Activated T-cell treated with anti-CD3 and anti-CD28 coated beads, Interleukin-2, amount 50 U/mL, for 24 hours (primary cell): ENCODE measurements around the gene COX10.

Source experiments
- DNase-seq: peaks from one replicate; pipeline ENCODE4 v3.0.0-alpha.2; 2020
- H3K27ac Mint-ChIP-seq: 2 replicates; pipeline ENCODE4 v1.8.0; 2020; ENCODE audit warnings: mild to moderate bottlenecking, mixed read lengths
- H3K27me3 Mint-ChIP-seq: 2 replicates; pipeline ENCODE4 v1.8.0; 2020; ENCODE audit warnings: mixed read lengths
- H3K36me3 Mint-ChIP-seq: 2 replicates; pipeline ENCODE4 v1.8.0; 2020; ENCODE audit warnings: low read depth, mixed read lengths
- H3K4me1 Mint-ChIP-seq: 2 replicates; pipeline ENCODE4 v1.8.0; 2020; ENCODE audit warnings: low read depth, mixed read lengths
- H3K4me3 Mint-ChIP-seq: 2 replicates; pipeline ENCODE4 v1.8.0; 2020; ENCODE audit warnings: mild to moderate bottlenecking, moderate library complexity, mixed read lengths
- H3K9me3 Mint-ChIP-seq: 2 replicates; pipeline ENCODE4 v1.8.0; 2020; ENCODE audit warnings: mixed read lengths

The COX10 gene

DNA sequence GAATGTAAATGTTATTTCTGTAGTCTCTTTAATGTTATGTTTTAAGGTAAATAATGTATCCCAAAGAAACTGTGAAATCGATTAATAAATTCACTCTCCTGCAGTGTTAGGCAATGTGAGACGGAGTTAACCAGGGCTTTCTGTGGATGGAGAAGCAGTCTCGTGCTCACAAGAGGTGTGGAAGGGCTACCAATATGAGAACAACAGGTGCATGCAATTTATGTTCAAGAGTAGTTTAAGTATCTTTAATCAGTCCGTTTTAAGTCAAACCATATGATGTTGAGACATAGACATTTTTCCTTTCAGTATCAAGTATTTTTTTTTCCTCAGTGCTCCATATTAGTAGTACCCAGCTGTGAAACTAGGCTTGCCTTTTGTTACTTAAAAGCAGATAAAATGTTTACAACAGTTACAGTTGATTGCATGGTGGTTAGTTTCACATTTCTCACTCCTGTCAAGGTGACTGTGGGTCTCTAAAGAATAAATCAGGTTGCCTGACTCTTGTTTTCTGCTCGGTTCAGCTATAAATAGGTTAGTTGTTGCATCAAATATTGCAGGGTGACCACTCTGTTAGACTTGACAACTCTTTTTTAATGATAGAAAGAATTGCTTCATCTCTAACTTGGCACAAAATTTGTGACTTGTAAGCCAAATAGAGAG, 54.4 kb downstream of the COX10 start:
- H3K36me3 Mint-ChIP-seq, result peaks cover 36% of the 10 kb centered on the region
- no peak for DNase-seq
- no peak overlapping the region for H3K27ac Mint-ChIP-seq
- no peaks in the 10 kb centered on the region for H3K27me3 Mint-ChIP-seq
- peaks cover 14% of the 10 kb centered on the region for H3K9me3 Mint-ChIP-seq
- H3K4me3 Mint-ChIP-seq, result no peak overlapping the region
- peaks cover 66% of the 10 kb centered on the region for H3K4me1 Mint-ChIP-seq

DNA sequence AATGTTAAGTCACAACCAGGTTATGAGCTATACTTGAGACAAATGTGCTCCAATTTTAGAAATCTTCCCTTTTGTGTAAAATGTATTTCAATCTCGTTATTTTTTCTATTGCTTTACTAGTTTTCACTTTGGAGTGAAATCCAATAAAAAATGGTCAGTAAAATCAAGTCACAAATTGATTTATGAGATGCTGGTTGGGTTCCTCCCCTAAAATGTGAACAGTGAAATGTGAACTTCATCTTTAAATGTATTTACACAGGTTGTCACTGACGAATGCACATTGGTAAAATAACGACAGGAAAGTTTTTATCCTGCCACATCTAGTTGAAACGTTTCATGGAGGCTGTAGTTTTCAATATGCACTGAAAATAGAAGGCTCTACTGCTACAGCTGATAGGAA, 55.5 kb downstream of the COX10 start:
- DNase-seq, result no peak
- no peak overlapping the region for H3K27ac Mint-ChIP-seq
- peaks cover 58% of the 10 kb centered on the region for H3K4me1 Mint-ChIP-seq
- no peaks in the 10 kb centered on the region for H3K27me3 Mint-ChIP-seq
- H3K36me3 Mint-ChIP-seq, result peaks cover 26% of the 10 kb centered on the region
- no peak overlapping the region for H3K4me3 Mint-ChIP-seq
- peaks cover 11% of the 10 kb centered on the region for H3K9me3 Mint-ChIP-seq

DNA sequence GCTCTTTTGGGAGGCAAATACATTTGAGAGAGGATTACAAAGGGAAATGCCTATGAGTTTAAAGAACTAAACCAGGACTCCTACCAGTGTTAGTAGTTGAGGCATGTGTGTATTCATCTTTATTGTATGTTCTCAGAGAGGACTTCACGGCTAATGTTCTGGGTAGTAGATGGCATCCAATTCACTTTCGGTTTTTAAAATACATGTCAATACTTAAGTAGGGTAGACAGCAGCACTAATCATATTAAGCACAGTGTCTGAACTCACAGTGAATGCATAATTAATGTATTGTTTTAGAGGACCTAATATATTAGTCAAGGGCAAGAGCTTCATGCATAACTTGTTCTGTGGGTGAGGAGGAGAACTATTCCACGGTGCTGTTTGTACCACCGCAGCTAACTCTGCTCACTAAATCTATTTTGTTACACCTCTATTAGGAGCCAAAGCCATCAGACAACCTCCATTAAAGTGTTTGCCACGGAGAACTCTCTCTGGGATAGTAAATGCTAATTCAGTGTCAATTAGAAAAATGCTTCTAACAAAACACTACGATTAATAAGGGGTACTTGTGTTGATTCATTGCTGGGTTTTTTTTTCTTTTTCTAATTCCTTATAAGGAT, 56.3 kb downstream of the COX10 start:
- no peak overlapping the region for H3K4me3 Mint-ChIP-seq
- H3K27ac Mint-ChIP-seq, result no peak overlapping the region
- H3K27me3 Mint-ChIP-seq, result no peaks in the 10 kb centered on the region
- DNase-seq, result no peak
- peaks cover 51% of the 10 kb centered on the region for H3K4me1 Mint-ChIP-seq
- H3K9me3 Mint-ChIP-seq, result peaks cover 4% of the 10 kb centered on the region
- peaks cover 19% of the 10 kb centered on the region for H3K36me3 Mint-ChIP-seq

DNA sequence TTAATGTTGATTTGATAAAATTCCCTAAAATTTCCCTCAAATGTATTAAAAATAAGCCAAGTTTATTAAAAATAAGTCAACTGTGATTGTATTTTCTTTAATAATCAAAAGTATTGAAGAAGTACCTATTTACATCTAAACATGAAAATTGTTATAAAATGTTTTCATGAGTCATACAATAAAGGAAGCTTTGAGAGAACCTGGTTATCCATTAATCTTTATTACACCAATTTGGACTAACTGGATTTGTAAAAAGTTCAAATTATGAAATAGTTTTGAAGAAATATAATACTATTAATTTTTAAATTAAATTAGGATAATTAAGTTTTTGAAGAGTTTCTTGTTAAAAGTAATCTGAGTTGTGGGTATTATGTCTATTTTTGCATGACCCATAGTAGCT, 63.8 kb downstream of the COX10 start:
- no peak for DNase-seq
- Mint-ChIP-seq H3K27me3 (no peaks in the 10 kb centered on the region), H3K4me3 (no peak overlapping the region), H3K4me1 (peaks cover 23% of the 10 kb centered on the region), H3K9me3 (no peaks in the 10 kb centered on the region), H3K36me3 (no peaks in the 10 kb centered on the region), H3K27ac (no peak overlapping the region)

DNA sequence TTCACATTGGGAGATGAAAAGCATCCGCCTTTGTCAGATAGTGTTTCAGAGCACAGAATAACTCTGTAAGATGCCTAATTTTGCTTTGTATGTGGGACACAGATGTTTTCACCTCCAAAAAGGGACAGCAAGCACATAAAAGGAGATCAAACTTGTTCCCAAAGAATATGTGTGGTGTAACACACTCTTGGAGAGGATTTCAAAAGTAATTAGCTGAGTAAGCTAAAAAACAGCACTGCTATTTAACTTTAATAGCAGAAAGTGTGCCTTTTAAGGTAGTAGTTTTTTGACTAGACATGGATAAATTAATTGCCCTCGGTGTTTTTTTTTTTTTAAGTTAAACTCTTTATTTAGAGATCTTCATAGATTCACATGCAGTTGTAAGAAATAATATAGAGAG, 65.2 kb downstream of the COX10 start:
- Mint-ChIP-seq H3K27me3 (no peaks in the 10 kb centered on the region), H3K27ac (no peak overlapping the region), H3K36me3 (no peaks in the 10 kb centered on the region), H3K4me1 (peaks cover 23% of the 10 kb centered on the region), H3K9me3 (no peaks in the 10 kb centered on the region), H3K4me3 (no peak overlapping the region)
- no peak for DNase-seq

DNA sequence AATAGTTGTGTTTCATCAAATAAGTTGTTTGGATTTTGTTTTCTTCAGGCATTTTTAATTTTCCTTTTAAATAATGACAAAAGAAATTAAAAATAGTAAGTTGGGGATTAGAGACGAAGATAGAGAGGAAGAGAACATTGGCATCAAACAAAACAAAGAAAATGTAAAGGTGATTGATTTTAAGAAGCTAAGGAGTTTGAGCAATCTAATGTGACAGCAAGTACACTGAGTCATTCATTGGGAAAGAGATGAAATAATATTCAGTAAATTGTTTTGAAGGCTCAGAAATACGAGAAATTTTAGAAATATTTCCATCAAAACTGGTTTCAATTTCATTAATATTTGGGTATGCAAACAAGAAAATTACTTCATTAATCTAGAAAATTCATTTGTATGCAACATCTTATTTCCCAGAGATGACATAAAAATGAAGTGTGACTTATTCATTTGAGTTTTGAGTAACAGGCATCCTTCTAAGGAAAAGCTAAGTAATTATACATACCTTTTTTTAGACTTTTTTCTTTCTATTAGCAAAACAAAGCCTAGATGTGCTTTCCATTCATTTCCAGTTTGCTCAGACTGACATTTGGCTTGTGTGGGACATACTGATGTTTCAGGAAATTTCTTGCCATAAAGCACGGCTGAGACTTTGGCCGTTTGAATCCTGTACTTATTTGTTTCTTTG, 66.7 kb downstream of the COX10 start:
- Mint-ChIP-seq H3K27me3 (no peaks in the 10 kb centered on the region), H3K9me3 (no peaks in the 10 kb centered on the region), H3K4me1 (peaks cover 25% of the 10 kb centered on the region), H3K4me3 (no peak overlapping the region), H3K36me3 (no peaks in the 10 kb centered on the region), H3K27ac (peak overlapping the region; percentile 60)
- DNase-seq, result no peak

DNA sequence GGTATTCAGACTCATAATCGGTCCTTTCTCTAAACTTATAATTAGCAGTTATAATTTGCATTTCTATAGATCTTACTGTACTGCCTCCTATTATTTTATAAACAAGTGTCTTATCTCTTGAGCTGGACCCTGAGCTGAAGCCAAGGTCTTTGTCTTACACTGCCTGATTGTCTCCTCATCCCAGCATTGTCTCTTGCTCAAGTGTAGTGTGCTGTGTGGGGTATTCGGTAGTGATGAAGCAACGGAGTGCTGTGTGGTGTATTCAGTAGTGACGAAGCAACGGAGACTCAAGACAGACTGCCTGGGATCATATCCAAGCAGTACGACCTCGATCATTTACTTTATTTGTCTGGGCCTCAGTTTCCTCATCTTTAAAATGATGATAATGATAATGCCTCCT, 69.3 kb downstream of the COX10 start:
- H3K27ac Mint-ChIP-seq, result no peak overlapping the region
- H3K4me1 Mint-ChIP-seq, result peaks cover 30% of the 10 kb centered on the region
- no peak overlapping the region for H3K4me3 Mint-ChIP-seq
- H3K9me3 Mint-ChIP-seq, result no peaks in the 10 kb centered on the region
- H3K36me3 Mint-ChIP-seq, result no peaks in the 10 kb centered on the region
- no peaks in the 10 kb centered on the region for H3K27me3 Mint-ChIP-seq
- DNase-seq, result no peak

DNA sequence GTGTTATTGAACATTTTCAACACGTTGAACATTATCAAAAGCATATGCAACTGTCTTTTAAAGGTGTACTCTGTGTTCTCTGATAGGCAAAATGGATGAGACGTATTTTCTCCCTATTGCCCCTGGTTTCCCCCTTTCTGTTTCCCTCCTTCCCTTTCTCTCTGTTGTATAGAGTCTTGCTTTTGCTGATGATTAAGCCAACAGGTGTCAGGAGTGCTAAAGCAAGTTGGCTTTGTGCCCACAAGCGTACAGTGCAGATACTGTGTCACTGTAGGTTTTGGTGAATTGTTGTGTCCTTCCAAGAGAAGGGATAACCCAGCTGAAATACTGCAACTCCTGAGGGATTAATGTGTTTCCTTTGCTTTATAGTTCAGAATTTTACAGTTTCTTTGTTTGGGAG, 74.4 kb downstream of the COX10 start:
- DNase-seq, result no peak
- Mint-ChIP-seq H3K9me3 (peaks cover 6% of the 10 kb centered on the region), H3K4me1 (peaks cover 30% of the 10 kb centered on the region), H3K36me3 (peaks cover 10% of the 10 kb centered on the region), H3K4me3 (no peak overlapping the region), H3K27me3 (no peaks in the 10 kb centered on the region), H3K27ac (no peak overlapping the region)

DNA sequence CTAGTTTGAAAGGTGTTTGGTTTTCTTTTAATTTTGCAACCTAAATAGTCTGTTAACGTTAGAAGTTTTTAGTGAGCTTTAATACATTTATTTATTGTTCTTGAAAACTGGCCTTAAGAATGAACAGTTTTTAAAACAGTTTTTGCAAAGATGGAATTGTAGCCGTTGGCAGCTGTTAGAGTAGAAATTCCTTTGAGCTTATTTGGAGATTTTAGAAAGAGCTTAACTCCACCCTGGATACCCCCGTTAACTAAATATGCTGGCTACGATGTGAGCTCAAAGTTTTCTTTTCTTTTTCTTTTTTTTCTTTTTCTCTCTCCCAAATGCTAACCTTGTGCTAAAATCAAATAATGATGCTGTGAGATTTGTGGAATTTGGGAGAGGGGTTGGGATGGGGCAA, 75.2 kb downstream of the COX10 start:
- H3K36me3 Mint-ChIP-seq, result peaks cover 13% of the 10 kb centered on the region
- no peak for DNase-seq
- peaks cover 6% of the 10 kb centered on the region for H3K9me3 Mint-ChIP-seq
- no peak overlapping the region for H3K27ac Mint-ChIP-seq
- H3K27me3 Mint-ChIP-seq, result no peaks in the 10 kb centered on the region
- H3K4me1 Mint-ChIP-seq, result peaks cover 32% of the 10 kb centered on the region
- no peak overlapping the region for H3K4me3 Mint-ChIP-seq

DNA sequence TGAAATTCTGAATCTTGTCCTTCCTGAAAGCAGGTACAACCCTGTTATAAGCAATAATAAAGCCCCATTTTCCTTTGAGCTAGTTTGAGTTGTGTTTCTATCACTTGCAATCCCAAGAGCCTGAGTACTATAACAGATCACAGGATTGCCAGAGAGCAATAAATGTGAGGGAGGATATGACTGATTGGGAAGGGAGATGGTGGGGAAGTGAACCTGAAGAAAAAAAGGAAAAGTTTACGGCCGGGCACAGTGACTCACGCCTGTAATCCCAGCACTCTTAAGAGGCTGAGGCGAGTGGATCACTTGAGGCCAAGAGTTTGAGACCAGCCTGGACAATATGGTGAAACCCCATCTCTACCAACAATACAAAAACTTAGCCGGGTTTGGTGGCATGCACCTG, 80.4 kb downstream of the COX10 start:
- DNase-seq, result no peak
- H3K36me3 Mint-ChIP-seq, result peaks cover 37% of the 10 kb centered on the region
- H3K9me3 Mint-ChIP-seq, result peaks cover 6% of the 10 kb centered on the region
- H3K4me3 Mint-ChIP-seq, result no peak overlapping the region
- H3K4me1 Mint-ChIP-seq, result peaks cover 40% of the 10 kb centered on the region
- no peak overlapping the region for H3K27ac Mint-ChIP-seq
- no peaks in the 10 kb centered on the region for H3K27me3 Mint-ChIP-seq

DNA sequence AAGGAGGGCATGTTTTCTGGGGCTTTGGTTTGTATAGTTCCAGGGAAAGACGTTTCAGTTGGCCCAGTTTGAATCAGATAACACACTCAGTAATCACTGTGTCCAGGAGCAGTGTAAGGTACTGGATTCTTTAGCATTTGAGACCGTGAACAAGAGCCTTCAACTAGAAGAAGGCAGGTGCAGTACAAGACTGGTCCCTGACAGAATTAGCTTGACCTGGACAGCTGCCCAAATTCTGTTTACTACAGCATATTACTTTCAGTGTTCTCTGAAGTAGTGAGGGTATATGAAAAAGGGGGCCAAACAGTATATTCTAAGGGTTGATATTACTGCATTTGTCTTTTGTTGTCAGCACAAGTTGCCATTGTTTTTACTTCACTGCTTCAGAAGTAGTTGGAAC, 81.3 kb downstream of the COX10 start:
- Mint-ChIP-seq H3K4me1 (peaks cover 38% of the 10 kb centered on the region), H3K36me3 (peaks cover 37% of the 10 kb centered on the region), H3K27ac (no peak overlapping the region)

DNA sequence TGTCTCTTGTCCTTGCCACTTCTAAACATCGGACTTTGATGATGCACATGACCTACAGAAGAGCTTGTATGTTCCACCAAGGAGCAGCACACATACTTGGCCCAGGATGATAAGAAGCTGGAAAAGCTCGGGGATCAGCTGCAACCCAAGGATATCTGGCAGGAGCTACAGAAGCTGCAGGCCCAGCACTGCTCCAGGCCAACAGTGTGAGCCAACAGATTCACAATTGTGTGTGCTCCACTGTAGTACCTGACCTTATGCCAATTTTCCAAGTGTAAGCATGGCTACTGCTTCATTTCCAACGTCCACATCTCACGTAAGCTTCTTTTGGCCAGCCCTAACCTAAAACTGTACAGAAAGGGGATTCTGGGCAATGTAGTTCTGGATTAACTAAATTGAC, 83.4 kb downstream of the COX10 start:
- H3K4me1 Mint-ChIP-seq, result peaks cover 45% of the 10 kb centered on the region
- H3K27me3 Mint-ChIP-seq, result no peaks in the 10 kb centered on the region
- H3K4me3 Mint-ChIP-seq, result no peak overlapping the region
- no peaks in the 10 kb centered on the region for H3K9me3 Mint-ChIP-seq
- no peak for DNase-seq
- no peak overlapping the region for H3K27ac Mint-ChIP-seq
- H3K36me3 Mint-ChIP-seq, result peaks cover 42% of the 10 kb centered on the region

More for the DNA sequence above, 81.3 kb downstream of the COX10 start:
- H3K27me3 Mint-ChIP-seq, result no peaks in the 10 kb centered on the region
- no peak for DNase-seq
- H3K4me3 Mint-ChIP-seq, result no peak overlapping the region
- peaks cover 2% of the 10 kb centered on the region for H3K9me3 Mint-ChIP-seq

DNA sequence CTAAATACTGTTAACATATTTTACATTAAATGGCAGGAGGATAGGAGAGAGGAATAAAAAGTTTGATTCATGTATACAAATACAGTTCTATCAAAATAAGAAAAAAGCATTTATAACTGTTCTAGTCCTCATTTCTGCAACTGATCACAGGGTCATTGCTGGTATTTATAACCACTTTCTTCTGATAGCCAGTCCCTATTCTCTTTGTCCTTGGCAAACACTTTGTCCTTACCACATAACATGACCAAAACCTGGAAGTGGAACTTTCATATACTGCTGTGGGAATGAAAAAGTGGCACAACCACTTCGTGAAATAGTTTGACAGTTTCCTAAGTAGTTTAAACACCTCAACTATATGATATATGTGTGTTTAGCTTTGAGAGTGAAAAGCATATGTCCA, 84.1 kb downstream of the COX10 start:
- Mint-ChIP-seq H3K9me3 (no peaks in the 10 kb centered on the region), H3K4me1 (peaks cover 46% of the 10 kb centered on the region), H3K27ac (no peak overlapping the region), H3K27me3 (no peaks in the 10 kb centered on the region), H3K36me3 (peaks cover 37% of the 10 kb centered on the region), H3K4me3 (no peak overlapping the region)
- no peak for DNase-seq

DNA sequence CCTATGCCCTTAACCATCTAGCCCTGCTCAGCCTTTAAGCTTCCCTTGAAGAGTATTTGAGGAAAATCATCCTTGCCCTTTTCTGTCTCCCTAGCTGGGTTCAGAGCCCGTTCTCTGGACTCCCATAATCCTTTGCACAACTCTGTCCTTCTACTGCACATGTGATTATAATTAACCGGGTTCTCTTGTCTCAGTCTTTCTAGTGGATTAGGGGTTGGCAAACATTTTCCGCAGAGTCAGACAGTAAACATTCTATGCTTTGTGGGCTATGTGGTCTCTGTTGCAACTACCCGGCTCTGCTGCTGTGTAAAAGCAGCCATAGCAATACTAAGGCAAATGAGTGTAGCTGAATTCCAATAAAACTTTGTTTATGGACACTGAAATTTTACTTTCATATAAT, 87.4 kb downstream of the COX10 start:
- peaks cover 51% of the 10 kb centered on the region for H3K36me3 Mint-ChIP-seq
- no peak for DNase-seq

DNA sequence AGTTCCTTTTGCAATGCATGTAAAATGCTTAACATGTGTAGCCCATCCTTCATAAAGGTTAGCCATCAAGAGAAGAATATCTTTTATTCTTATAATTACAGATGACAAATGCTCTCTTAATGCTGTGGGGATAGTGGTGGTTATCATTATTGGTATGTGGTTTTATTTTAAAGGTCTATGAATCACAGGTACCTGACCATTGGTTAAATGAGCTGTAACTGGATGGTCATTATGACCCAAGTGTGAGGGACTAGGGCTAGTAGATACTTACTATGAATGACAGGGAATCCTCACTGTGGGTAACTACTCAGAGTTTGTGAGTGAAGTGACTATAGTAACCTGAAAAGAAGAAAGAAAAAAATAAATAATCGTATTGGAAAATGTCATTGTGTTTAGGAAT, 88.5 kb downstream of the COX10 start:
- DNase-seq, result no peak
- Mint-ChIP-seq H3K27me3 (no peaks in the 10 kb centered on the region), H3K27ac (no peak overlapping the region), H3K36me3 (peaks cover 53% of the 10 kb centered on the region), H3K9me3 (no peaks in the 10 kb centered on the region), H3K4me1 (peaks cover 30% of the 10 kb centered on the region), H3K4me3 (no peak overlapping the region)

More for the DNA sequence above, 87.4 kb downstream of the COX10 start:
- Mint-ChIP-seq H3K9me3 (no peaks in the 10 kb centered on the region), H3K4me3 (no peak overlapping the region), H3K4me1 (peaks cover 39% of the 10 kb centered on the region), H3K27ac (no peak overlapping the region), H3K27me3 (no peaks in the 10 kb centered on the region)
